ENCODE results near the gene MYD88.

MYD88 gene

GRCh38 chr3:38164952-38165721 is 26.7 kb downstream of the MYD88 start, which contains the start of gene OXSR1:
OXSR1 (plus strand) TSS chr3:38165537; CDS start chr3:38165877, 340 bp downstream.
- no peak for TF ChIP-seq CTCF (IDR thresholded peaks at IDR 0.05; ENCODE audit: low read depth, low read length)
- DNase-seq (ENCODE audit: extremely low read depth, low read depth), result peak; percentile 99

- DNase-seq (ENCODE audit: extremely low read depth, low read depth), result no peak
- TF ChIP-seq CTCF (IDR thresholded peaks at IDR 0.05; ENCODE audit: low read depth, low read length), result no peak; the same call in 1 of the 2 replicates
These were observed 27.4 kb downstream of the MYD88 start for GRCh38 chr3:38165722-38166387.

GRCh38 chr3:38167591-38167990 is 29.1 kb downstream of the MYD88 start:
- no peak for TF ChIP-seq CTCF (IDR thresholded peaks at IDR 0.05; ENCODE audit: low read depth, low read length)
- no peak for DNase-seq (ENCODE audit: extremely low read depth, low read depth)

GRCh38 chr3:38168151-38169026 is 29.9 kb downstream of the MYD88 start:
- no peak for DNase-seq (ENCODE audit: extremely low read depth, low read depth)
- no peak for TF ChIP-seq CTCF (IDR thresholded peaks at IDR 0.05; ENCODE audit: low read depth, low read length)

- TF ChIP-seq CTCF (IDR thresholded peaks at IDR 0.05; ENCODE audit: low read depth, low read length), result no peak
- no peak for DNase-seq (ENCODE audit: extremely low read depth, low read depth)
These were observed 30.5 kb downstream of the MYD88 start for GRCh38 chr3:38169027-38169317.

GRCh38 chr3:38170722-38171121 is 32.3 kb downstream of the MYD88 start:
- TF ChIP-seq CTCF (IDR thresholded peaks at IDR 0.05; ENCODE audit: low read depth, low read length), result no peak
- no peak for DNase-seq (ENCODE audit: extremely low read depth, low read depth)
